Ascending aorta (tissue), 2 donors: ENCODE data around the gene FBXO44. TPM values are rescaled to one million over a fixed set of nuclear protein-coding genes. Genes with fewer than 3 reads are reported as not detected.

ENCODE experiments used
- DNase-seq, 2 donors: peaks; one replicate each; pipeline ENCODE4 v3.0.0-alpha.2; 2019; ENCODE audit warnings: low spot score in 2 of 2
- H3K27ac ChIP-seq, 2 donors: fragments of 200-600 bp; sonication (generic); one replicate each; pipeline ENCODE4 v1.5.1; 2016 to 2017; ENCODE audit warnings: mild to moderate bottlenecking in 1 of 2
- H3K27me3 ChIP-seq: fragments of 200-600 bp; sonication (generic); one replicate; pipeline ENCODE4 v1.5.1; 2017
- H3K36me3 ChIP-seq, 2 donors: fragments of 200-600 bp; sonication (generic); one replicate each; pipeline ENCODE4 v1.5.1; 2016
- H3K4me1 ChIP-seq, 2 donors: fragments of 200-600 bp; sonication (generic); one replicate each; pipeline ENCODE4 v1.5.1; 2016 to 2017; ENCODE audit warnings: mild to moderate bottlenecking in 1 of 2
- H3K4me3 ChIP-seq, 2 donors: fragments of 200-600 bp; sonication (generic); one replicate each; pipeline ENCODE4 v1.5.1; 2016 to 2017; ENCODE audit warnings: mild to moderate bottlenecking in 1 of 2
- H3K9me3 ChIP-seq, 2 donors: fragments of 200-600 bp; sonication (generic); one replicate each; pipeline ENCODE4 v1.5.1; 2016
- intact Hi-C: fragments of 100-400 bp; cut with DNase I; formaldehyde crosslinking; loops from one replicate; pipeline ENCODE4 v1.15.1; 2023
- total RNA-seq: library from RNA; depleted of rRNA; stranded (reverse); fragments of >200 nt; gene quantifications from one replicate; pipeline ENCODE4 v1.1.0, GENCODE V29; 2016
- TF ChIP-seq, protein P1 (sequence below), 3 experiments: fragments of 200-600 bp in 2 of 3; fragments of 450-650 bp in 1 of 3; sonication (generic) in 2 of 3; IDR thresholded peaks; one replicate each; pipeline ENCODE4 v1.5.1; 2016 to 2019; ENCODE audit warnings: antibody characterized with exemption in 3 of 3, mild to moderate bottlenecking in 1 of 3, moderate library complexity in 1 of 3

FBXO44 gene
- total RNA-seq, 1 donor from 2014 or later, result 62.7 TPM

GRCh38 chr1:11704194-11704529, 49.5 kb downstream of the FBXO44 start:
- no peak for DNase-seq
- no peak overlapping the region for H3K27ac ChIP-seq
- TF ChIP-seq, protein P1, sequence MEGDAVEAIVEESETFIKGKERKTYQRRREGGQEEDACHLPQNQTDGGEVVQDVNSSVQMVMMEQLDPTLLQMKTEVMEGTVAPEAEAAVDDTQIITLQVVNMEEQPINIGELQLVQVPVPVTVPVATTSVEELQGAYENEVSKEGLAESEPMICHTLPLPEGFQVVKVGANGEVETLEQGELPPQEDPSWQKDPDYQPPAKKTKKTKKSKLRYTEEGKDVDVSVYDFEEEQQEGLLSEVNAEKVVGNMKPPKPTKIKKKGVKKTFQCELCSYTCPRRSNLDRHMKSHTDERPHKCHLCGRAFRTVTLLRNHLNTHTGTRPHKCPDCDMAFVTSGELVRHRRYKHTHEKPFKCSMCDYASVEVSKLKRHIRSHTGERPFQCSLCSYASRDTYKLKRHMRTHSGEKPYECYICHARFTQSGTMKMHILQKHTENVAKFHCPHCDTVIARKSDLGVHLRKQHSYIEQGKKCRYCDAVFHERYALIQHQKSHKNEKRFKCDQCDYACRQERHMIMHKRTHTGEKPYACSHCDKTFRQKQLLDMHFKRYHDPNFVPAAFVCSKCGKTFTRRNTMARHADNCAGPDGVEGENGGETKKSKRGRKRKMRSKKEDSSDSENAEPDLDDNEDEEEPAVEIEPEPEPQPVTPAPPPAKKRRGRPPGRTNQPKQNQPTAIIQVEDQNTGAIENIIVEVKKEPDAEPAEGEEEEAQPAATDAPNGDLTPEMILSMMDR (IDR thresholded peaks at IDR 0.05), result no peak
- H3K4me1 ChIP-seq, result no peaks in the 10 kb centered on the region
- no peaks in the 10 kb centered on the region for H3K36me3 ChIP-seq
- H3K9me3 ChIP-seq, result no peaks in the 10 kb centered on the region
- H3K27me3 ChIP-seq, result no peaks in the 10 kb centered on the region
- intact Hi-C loops, result no loop called here
- H3K4me3 ChIP-seq, result no peak overlapping the region

GRCh38 chr1:11704691-11705475, 50.2 kb downstream of the FBXO44 start:
- no peaks in the 10 kb centered on the region for H3K9me3 ChIP-seq
- H3K4me3 ChIP-seq, result no peak overlapping the region
- intact Hi-C loops, result no loop called here
- TF ChIP-seq, protein P1 (IDR thresholded peaks at IDR 0.05), result no peak
- H3K27me3 ChIP-seq, result no peaks in the 10 kb centered on the region
- H3K36me3 ChIP-seq, result no peaks in the 10 kb centered on the region
- H3K4me1 ChIP-seq, result no peaks in the 10 kb centered on the region
- no peak for DNase-seq
- no peak overlapping the region for H3K27ac ChIP-seq

DNA sequence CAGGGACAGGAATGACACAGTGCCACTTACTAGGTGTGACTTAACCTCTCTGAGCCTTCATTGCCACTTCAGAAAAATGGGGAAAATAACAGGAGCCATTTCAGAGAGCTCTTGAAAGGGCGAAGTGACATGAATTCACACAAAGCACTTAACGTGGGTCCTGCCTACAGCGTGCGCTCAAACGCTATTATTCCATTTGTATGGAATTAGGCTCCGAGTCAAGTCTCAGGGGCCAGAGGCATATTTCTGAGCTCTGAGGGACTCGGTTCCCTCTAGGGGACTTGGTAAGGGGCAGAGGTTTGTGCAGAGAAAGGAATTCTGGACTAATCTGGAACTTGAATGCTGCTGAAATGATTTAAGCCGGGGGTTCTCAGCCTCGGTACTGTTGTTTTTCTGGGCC, 50.9 kb downstream of the FBXO44 start:
- intact Hi-C loops, result no loop called here
- no peaks in the 10 kb centered on the region for H3K9me3 ChIP-seq
- H3K36me3 ChIP-seq, result no peaks in the 10 kb centered on the region
- no peaks in the 10 kb centered on the region for H3K27me3 ChIP-seq
- no peaks in the 10 kb centered on the region for H3K4me1 ChIP-seq
- no peak overlapping the region for H3K4me3 ChIP-seq
- DNase-seq, result no peak
- no peak overlapping the region for H3K27ac ChIP-seq
- TF ChIP-seq, protein P1 (IDR thresholded peaks at IDR 0.05), result no peak

DNA sequence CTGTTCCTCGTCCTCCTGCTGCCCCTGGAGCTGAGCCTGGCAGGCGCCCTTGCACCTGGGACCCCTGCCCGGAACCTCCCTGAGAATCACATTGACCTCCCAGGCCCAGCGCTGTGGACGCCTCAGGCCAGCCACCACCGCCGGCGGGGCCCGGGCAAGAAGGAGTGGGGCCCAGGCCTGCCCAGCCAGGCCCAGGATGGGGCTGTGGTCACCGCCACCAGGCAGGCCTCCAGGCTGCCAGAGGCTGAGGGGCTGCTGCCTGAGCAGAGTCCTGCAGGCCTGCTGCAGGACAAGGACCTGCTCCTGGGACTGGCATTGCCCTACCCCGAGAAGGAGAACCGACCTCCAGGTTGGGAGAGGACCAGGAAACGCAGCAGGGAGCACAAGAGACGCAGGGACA, 51.6 kb downstream of the FBXO44 start:
- Histone ChIP-seq H3K27me3 (no peaks in the 10 kb centered on the region), H3K9me3 (no peaks in the 10 kb centered on the region), H3K27ac (no peak overlapping the region), H3K4me1 (no peaks in the 10 kb centered on the region), H3K4me3 (no peak overlapping the region), H3K36me3 (no peaks in the 10 kb centered on the region)
- DNase-seq, result no peak
- TF ChIP-seq, protein P1 (IDR thresholded peaks at IDR 0.05), result no peak
- intact Hi-C loops, result no loop called here

- no peak overlapping the region for H3K4me3 ChIP-seq
- DNase-seq, result no peak
- H3K27ac ChIP-seq, result no peak overlapping the region
- intact Hi-C loops, result no loop called here
- no peaks in the 10 kb centered on the region for H3K4me1 ChIP-seq
- no peaks in the 10 kb centered on the region for H3K27me3 ChIP-seq
- no peaks in the 10 kb centered on the region for H3K36me3 ChIP-seq
- H3K9me3 ChIP-seq, result no peaks in the 10 kb centered on the region
- TF ChIP-seq, protein P1 (IDR thresholded peaks at IDR 0.05), result no peak
These were observed 53.1 kb downstream of the FBXO44 start for GRCh38 chr1:11707621-11708276.
